GM21825 (cell line): ENCODE data around the gene RNF213.
"Not testable (repeated sequence)": the region's sequence is repeated elsewhere in the genome, so short reads cannot be mapped to it uniquely, and the experiment has no call there.

Source experiments
- ATAC-seq: cut with Tn5 transposase; IDR thresholded peaks from one replicate; pipeline ENCODE4 v1.9.1; 2021; ENCODE audit warnings: mild to moderate bottlenecking, moderate library complexity; ENCODE audit not compliant: unreplicated experiment

The RNF213 gene

DNA sequence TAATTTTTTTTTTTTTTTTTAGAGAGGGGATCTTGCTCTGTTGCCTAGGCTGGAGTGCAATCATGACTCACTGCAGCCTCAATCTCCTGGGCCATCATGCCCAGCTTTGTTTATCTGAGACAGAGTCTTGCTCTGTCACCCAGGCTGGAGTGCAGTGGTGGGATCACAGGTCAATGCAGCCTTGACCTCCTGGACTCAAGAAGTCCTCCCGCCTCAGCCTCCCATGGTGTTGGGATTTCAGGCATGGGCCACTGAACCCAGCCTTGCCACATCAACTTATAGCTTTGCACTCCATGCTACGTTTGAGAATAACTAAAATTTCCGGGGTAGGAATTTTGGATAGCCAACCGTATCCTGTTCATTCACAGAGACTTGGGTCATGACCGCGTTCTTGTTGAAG, 30.6 kb downstream of the RNF213 start:
- ATAC-seq: no peak

DNA sequence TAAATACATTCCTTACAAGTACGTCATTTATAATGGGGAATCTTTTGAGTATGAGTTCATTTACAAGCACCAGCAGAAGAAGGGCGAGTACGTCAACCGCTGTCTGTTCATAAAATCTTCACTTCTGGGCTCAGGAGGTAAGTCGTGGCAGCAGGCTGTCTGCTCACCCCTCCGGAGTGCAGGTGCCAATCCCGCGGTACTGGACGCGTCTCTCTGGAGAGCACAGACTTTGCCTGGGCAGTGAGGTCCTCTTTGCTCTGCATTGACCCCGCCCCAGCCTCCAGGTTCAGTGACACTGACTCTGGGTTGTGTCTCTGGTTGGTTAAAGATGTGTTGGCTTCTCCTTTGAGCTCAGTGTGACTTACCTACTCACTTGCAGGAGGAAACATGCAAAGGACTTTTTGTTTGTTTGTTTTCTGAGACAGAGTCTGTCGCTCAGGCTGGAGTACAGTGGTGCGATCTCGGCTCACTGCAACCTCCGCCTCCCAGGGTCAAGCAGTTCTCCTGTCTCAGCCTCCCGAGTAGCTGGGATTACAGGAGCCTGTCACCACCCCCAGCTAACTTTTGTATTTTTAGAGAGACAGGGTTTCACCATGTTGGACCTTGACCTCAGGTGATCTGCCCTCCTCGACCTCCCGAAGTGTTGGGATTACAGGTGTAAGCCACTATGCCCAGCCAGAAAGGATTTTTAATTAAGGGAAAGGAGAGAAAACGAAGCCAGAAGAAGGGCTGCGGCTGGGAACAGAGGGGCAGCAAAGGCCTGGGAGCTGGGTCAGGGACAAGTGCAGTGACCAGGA, 31.2 kb downstream of the RNF213 start:
- ATAC-seq: no peak

DNA sequence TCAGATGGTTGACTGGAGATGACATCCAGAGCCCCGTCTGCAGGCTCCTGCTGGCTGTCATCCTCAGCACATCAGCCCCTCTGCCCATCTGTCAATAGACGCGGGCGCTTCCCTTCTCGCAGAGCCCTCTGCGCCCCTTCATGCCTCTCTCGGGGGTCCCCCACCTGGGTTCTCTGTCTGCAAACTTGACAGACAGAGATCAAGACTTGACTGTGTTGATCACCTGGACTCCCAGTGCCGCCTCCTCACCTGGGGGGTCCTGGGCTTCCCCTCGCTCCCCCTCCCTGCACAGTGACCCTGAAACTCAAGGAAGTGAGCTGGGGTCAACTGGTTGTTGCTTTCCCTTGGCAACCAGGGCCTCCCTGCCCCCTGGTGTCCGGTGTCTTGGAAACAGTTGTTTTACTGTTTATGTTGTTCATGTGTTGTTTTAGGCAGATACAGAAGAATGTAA, 31.9 kb downstream of the RNF213 start:
- ATAC-seq: no peak

DNA sequence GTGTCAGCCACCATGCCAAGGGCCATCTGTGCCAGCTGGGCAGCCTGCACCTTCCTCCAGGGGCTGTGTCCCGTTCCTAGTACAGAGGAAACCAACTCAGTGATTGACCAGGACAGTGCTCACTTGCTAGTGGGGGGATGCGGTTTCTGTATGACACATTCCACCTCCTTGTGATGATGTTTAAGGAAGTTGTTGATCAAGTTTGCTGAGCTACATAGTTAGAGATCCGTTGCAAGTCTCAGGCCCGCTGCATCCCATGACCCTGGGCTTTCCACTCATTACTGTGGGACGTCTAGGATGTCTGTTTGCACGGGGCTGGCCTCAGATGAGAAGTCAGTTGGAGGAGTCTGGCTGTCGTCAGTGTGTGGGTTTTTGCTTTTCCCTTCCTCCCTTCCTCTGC, 33.6 kb downstream of the RNF213 start:
- no peak for ATAC-seq

DNA sequence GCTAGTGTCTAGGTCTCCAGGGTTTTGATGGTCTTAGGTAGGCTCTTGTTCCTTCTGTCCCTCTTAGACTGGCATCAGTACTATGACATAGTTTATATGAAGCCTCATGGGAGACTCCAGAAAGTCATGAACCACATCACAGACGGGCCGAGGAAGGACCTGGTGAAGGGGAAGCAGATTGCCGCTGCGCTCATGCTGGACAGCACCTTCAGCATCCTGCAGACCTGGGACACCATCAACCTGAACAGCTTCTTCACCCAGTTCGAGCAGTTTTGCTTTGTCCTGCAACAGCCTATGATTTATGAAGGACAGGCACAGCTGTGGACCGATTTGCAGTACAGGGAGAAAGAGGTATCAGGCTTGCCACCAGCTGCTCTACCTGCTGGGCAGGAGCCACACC, 34.0 kb downstream of the RNF213 start:
- ATAC-seq: no peak

DNA sequence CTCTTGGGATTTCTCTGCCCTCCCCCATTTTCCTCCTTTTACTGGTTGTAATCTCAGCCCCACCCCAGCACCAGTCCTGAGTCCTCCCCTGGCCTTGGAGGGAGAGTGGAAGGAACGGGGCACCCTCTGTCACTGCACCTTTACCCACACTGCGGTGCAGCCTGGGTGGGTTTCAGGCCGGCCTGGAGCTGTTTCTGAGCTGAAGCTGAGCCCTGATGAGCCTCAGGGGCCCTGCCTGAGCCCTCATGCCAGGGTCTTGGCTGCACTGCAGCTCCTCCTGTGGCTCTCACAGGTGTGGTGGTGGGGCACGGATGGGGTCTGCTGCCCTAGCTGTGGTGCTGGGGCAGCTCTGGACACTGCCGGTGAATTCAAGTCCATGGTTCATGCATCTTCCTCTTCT, 34.5 kb downstream of the RNF213 start:
- no peak for ATAC-seq

DNA sequence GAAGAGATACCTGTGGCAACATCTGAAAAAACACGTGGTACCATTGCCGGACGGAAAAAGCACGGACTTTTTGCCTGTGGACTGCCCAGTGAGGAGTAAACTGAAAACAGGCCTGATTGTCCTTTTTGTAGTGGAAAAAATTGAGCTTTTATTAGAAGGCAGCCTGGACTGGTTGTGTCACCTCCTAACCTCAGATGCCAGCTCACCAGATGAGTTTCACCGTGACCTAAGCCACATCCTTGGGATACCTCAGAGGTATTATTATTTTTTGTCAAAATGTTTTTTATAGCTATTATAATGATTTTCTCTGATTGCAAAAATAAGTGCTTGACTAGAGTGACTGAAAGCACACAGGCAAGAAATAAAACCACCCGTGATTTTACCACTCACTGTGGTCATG, 34.9 kb downstream of the RNF213 start:
- no peak for ATAC-seq

DNA sequence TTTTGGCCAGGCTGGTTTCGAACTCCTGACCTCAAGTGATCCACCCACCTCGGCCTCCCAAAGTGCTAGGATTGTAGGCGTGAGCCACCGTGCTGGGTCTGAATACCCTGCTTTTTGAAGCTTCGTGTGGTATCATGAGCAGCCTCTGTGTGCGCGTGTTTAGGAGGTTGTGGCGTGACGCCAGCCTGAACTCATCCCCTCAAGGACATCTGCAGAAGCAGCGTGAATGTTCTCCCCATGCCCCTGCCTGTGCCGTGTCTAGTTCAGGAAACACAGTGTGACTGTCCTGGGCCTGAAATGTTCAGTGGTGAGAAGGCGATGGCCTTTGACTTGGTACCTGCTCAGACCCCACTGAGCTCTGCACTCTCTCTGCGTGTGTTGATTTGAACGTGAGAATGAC, 35.6 kb downstream of the RNF213 start:
- ATAC-seq: no peak

DNA sequence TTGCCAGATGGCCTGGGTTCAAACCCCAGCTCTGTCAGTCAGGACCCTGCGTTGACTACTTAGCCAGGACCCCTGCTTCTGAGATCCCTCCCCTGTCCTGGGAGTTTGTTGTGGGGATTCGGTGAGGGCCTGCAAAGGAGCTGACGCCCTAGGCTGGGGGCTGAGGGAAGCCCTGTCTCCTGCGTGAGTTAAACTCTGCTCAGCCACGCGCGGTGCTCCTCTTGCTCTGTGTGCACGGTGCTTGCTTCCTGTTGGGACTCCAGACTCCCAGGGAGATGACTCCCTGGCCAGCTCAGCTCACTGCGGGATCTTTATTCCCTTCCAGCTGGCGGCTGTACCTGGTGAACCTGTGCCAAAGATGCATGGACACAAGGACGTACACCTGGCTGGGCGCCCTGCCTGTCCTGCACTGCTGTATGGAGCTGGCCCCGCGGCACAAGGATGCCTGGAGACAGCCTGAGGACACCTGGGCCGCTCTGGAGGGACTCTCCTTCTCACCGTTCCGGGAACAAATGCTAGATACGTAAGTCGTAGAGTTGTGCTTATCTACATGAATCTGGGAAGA, 37.4 kb downstream of the RNF213 start:
- ATAC-seq: no peak

DNA sequence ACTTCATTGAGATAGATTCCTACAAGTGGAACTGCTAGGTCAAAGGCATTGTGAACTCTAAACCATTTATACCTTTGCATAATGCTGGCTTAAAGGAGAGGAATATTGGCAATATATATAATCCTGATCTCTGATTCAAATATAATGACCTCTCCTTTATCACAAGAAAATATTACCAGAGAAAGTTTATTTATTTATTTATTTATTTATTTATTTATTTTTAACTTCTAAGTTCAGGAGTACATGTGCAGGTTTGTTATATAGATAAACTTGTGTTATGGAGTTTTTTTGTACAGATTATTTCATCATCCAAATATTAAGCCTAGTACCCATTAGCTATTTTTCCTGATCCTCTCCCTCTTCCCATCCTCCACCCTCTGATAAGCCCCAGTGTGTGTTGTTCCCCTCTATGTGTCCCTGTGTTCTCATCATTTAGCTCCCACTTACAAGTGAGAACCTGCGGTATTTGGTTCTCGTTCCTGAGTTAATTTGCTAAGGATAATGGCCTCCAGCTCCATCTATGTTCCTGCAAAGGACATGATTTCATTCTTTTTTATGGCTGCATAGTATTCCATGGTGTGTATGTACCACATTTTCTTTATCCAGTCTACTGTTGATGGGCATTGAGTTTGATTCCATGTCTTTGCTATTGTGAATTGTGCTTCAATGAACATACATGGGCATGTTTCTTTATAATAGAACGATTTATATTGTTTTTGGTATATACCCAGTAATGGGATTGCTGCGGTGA, 38.9 kb downstream of the RNF213 start:
- ATAC-seq: not testable (repeated sequence)

DNA sequence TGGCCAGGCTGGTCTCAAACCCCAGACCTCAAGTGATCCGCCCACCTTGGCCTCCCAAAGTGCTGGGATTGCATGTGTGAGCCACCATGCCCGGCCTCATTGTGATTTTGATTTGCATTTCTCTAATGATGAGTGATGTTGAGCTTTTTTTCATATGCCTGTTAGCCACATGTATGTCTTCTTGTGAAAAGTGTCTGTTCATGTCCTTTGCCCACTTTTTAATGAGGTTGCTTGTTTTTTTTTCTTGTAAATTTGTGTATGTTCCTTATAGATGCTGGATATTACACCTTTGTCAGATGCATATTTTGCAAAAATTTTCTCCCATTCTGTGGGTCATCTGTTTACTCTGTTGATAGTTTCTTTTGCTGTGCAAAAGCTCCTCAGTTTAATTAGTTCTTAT, 40.1 kb downstream of the RNF213 start:
- not testable (repeated sequence) for ATAC-seq

DNA sequence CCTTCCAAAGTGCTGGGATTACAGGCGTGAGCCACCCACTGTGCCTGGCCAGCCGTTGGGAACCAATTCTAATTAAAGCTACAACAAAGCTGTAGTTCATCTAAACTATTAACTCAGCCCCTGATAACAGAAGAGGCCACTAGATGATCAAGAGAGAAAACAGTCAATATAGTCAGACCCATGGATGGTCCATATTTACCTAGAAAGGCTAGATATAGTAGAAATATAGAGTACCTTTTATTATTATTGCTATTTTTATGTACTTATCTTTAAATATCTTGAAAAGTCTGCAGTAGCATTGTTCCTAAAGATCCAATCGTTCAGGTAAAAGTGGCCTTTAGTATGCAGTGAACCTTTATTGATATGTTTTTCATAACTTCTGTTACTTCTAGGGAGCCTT, 43.2 kb downstream of the RNF213 start:
- ATAC-seq: no peak

DNA sequence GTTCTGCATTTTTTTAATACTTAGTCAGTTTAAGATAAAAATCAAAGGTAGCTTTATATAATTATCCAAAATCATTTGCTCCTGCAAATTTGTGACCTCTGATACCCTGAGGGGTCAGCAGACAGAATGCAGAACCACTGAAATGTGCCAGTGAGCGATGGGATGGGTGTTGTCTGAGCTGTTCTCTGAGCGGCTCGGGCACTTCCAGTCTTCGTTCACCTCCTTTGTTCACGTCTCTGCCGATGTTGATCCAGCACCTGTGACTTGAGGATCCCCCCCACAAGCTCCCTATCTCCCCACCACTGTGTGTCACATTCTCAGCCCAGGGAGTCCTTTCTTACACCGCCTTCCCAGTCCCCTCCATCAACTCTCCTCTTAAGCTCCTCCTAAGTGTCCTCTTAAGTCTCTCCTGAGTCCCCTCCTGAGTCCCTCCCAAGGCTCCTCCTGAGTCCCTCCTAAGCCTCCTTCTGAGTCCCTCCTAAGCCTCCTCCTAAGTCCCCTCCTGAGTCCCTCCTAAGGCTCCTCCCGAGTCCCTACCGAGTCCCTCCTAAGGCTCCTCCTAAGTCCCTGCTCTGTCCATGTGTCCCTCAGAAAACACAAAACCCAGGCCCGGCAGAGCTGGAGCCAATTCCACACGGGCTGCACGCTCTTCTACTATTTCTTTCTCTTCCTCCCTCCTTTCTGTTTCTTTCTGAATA, 47.5 kb downstream of the RNF213 start:
- no peak for ATAC-seq

DNA sequence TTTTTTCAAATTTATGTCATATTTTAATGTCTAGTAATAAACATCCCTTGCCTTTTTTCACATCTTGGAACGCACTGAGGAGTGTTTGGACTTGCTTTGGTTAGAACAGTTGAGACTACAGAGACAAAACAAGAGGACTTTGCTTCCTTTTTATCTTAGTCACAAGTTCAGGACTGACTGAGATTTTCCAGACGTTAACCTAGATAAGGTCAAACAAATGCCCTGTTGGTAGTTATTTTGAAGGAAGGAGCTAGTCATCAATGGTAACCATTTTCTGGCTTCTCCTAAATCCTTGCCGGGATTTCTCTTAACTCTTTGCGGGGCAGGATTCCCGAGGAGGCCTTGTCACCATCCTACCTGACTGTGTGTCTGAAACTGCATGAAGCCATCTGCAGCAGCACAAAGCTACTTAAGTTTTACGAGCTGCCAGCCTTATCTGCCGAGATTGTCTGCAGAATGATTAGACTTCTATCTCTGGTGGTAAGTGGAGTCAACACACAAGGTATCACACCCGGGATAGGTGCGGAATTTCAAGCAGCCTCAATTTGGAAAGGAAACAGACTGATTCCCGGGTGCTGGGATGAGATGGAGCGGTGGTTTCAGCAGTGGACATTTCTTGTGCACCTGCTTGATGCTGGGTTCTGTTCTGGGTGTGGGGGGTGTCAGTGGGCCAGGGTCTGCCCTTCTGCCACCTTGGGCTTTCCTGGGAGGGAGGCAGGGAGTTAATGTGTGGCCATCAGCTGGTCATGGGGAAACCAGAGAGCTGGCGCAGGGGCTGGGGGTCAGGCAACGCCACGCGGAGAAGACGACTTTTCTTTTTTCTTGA, 48.3 kb downstream of the RNF213 start:
- ATAC-seq: no peak

DNA sequence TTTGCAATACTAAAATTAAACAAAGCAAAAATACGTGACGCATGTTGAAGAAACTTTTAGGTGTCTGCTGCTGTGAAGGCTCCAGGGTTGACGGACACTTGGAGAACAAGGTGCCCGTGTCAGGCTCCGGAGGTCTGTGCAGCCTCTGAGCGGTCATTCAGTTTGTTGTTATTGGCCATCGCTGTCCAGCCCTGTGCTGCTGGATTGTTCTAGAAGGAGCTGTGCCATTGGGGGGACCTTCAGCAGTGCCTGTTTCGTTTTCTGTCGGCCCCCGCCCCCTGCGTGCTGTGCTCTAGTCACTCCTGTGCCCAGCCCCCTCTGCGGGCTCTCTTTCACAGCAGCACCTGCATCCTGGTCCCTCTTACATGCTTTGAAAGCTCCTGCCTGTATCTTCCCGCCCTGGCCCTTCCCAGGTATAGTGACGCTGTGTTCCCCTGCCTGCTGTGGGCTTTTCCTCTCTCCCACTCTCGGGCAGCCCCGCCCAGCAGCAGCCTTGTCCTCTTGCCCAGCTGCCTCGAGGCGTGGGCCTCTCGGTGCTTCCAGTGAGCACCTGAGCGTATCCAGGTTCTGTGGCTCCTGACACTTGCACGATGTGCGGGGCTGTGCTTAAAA, 50.7 kb downstream of the RNF213 start:
- ATAC-seq: no peak

DNA sequence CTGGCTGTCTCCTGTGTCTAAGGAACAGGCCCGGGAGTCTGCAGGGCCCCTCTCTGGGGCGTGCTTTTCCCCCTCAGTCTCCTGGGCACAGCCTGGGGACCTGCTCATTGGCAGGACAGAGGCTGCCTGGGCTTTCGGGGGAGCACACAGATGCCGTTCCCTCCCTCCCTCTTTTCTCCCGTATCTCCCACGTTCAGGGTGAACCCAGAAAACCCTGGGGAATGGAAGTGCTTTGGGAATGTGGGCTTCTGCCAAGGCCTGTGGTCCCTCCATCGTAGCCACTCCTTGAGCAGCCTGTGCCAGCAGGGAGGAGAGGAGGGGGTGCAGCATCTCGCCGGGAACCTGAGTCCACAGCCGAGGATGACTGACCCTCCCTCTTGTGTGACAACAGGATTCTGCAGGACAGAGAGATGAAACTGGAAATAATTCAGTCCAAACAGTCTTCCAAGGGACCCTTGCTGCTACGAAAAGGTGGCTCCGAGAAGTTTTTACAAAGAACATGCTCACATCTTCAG, 52.0 kb downstream of the RNF213 start:
- ATAC-seq: no peak

DNA sequence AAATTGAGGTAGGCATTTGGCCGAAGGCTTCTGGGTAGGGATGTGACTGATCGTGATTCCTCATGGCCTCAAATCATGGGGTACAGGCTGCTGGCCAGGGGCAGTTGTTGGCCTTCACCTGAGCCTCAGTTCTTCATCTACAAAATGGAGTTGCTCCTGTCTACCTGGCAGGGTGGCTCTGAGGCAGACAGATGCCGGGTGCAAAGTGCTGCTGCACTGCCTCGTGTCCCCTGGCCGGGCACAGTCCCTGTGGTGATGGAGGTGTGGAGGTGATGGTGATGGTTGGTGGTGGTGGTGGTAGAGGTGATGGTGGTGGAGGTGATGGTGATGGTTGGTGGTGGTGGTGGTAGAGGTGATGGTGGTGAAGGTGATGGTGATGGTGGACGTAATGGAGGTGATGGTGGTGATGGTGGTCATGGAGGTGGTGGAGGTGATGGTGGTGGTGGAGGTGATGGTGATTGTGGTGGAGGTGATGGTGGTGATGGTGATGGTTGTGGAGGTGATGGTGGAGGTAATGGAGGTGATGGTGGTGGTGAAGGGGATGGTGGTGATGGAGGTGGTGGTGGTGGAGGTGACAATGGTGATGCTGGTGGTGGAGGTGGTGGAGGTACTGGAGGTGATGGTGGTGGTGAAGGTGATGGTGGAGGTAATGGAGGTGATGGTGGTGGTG, 52.6 kb downstream of the RNF213 start:
- ATAC-seq: no peak

DNA sequence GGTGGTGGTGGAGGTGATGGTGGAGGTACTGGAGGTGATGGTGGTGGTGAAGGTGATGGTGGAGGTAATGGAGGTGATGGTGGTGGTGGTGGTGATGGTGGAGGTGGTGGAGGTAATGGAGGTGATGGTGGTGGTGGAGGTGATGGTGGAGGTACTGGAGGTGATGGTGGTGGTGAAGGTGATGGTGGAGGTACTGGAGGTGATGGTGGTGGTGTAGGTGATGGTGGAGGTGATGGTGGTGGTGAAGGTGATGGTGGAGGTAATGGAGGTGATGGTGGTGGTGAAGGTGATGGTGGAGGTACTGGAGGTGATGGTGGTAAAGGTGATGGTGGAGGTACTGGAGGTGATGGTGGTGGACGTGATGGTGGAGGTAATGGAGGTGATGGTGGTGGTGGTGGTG, 53.3 kb downstream of the RNF213 start:
- ATAC-seq: not testable (repeated sequence)

DNA sequence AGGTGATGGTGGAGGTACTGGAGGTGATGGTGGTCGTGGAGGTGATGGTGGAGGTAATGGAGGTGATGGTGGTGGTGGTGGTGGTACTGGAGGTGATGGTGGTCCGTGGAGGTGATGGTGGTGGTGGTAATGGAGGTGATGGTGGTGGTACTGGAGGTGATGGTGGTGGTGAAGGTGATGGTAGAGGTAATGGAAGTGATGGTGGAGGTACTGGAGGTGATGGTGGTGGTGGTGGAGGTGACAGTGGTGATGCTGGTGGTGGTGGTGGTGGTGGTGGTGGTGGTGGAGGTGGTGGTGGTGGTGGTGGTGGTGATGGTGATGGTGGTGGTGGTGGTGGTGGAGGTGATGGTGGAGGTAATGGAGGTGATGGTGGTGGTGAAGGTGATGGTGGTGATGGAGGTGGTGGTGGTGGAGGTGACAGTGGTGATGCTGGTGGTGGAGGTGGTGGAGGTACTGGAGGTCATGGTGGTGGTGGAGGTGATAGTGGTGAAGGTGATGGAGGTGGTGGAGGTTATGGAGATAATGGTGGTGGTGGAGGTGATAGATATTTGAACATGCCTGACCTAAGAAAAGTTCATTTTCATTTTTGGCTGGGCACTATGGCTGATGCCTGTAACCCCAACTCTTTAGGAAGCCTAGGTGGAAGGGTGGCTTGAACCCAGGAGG, 55.0 kb downstream of the RNF213 start:
- no peak for ATAC-seq
